ENCODE measurements around the gene GLO1. TPM values are rescaled to one million over a fixed set of nuclear protein-coding genes. Genes with fewer than 3 reads are reported as not detected.

GLO1 gene
- total and polyA plus RNA-seq, 2 donors (not counting 1 experiment from before 2014, with no cell fraction given), result 18.5 to 31.6 TPM

- peak overlapping the region; percentile 6 for H3K9ac ChIP-seq (ENCODE audit: low read length)
- Mint-ChIP-seq H3K4me1 (peaks cover 54% of the 10 kb centered on the region), H3K27me3 (no peaks in the 10 kb centered on the region), H3K9me3 (ENCODE audit: insufficient read depth) (peaks cover 2% of the 10 kb centered on the region), H3K4me3 (peak overlapping the region; percentile 54), H3K27ac (peak overlapping the region; percentile 59)
- peaks cover 0 to 7% (median 4%) of the 10 kb centered on the region in 3 donors for H3K9me3 ChIP-seq (ENCODE audit: control extremely low read depth in 1 of 3, control insufficient read depth in 2 of 3, insufficient read depth in 1 of 3, low read length in 2 of 3)
- DNase-seq (peak; percentile 48), ATAC-seq (ENCODE audit: low read depth) (peak; percentile 23)
- H3K4me2 ChIP-seq (replicated peaks; ENCODE audit: low read depth, low read length, poor library complexity, severe bottlenecking), result peak overlapping the region; percentile 50
- CTCF ChIA-PET, result interaction anchor here (0.5 to 1.8 kb wide), 5 partner anchors 11 to 1348 kb away, joined by 3 to 5 read pairs (median 4); no protein-coding TSS in a partner anchor
- WGBS (ENCODE audit: insufficient coverage), result 100% methylated on average over 1 of the region's 9 CpGs
- H3K27me3 ChIP-seq (replicated peaks in 1 of 4; ENCODE audit: control extremely low read depth in 1 of 4, control insufficient read depth in 3 of 4, insufficient read depth in 4 of 4, low read length in 3 of 4), result no peaks in the 10 kb centered on the region
- no peak overlapping the region for H3K4me3 ChIP-seq (ENCODE audit: control extremely low read depth in 1 of 5, extremely low read depth in 1 of 5, insufficient read depth in 1 of 5, low read depth in 2 of 5, low read length in 4 of 5)
- no peaks in the 10 kb centered on the region for H3K79me2 ChIP-seq (ENCODE audit: control insufficient read depth, insufficient read depth, low read length)
- intact Hi-C loops (cut with micrococcal nuclease), result loop anchor here (2.0 to 10.0 kb wide), 3 partner anchors 36 to 1349 kb away; partner anchors contain the start of gene BTBD9
- peak overlapping the region; percentile 15 to 49 for H3K27ac ChIP-seq (ENCODE audit: low read length in 2 of 2)
- no peaks in the 10 kb centered on the region for H4K20me1 ChIP-seq (ENCODE audit: control insufficient read depth, insufficient read depth, low read length, poor library complexity, severe bottlenecking)
- TF ChIP-seq, protein P1, sequence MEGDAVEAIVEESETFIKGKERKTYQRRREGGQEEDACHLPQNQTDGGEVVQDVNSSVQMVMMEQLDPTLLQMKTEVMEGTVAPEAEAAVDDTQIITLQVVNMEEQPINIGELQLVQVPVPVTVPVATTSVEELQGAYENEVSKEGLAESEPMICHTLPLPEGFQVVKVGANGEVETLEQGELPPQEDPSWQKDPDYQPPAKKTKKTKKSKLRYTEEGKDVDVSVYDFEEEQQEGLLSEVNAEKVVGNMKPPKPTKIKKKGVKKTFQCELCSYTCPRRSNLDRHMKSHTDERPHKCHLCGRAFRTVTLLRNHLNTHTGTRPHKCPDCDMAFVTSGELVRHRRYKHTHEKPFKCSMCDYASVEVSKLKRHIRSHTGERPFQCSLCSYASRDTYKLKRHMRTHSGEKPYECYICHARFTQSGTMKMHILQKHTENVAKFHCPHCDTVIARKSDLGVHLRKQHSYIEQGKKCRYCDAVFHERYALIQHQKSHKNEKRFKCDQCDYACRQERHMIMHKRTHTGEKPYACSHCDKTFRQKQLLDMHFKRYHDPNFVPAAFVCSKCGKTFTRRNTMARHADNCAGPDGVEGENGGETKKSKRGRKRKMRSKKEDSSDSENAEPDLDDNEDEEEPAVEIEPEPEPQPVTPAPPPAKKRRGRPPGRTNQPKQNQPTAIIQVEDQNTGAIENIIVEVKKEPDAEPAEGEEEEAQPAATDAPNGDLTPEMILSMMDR (IDR thresholded peaks at IDR 0.05), result no peak
- TF ChIP-seq EZH2 (IDR thresholded peaks at IDR 0.05; ENCODE audit: borderline replicate concordance, insufficient read depth, low read depth, low read length, poor library complexity, severe bottlenecking), result no peak
- H2AFZ ChIP-seq (ENCODE audit: insufficient read depth, low read depth, low read length, poor library complexity, severe bottlenecking), result peak overlapping the region; percentile 53
- H3K36me3 ChIP-seq (replicated peaks in 1 of 2; ENCODE audit: control extremely low read depth in 1 of 2, control insufficient read depth in 1 of 2, extremely low read depth in 1 of 2, insufficient read depth in 2 of 2, low read length in 1 of 2), result peaks cover 0 to 7% of the 10 kb centered on the region in 2 experiments
- H3K4me1 ChIP-seq (ENCODE audit: control insufficient read depth in 2 of 2, insufficient read depth in 2 of 2, low read length in 2 of 2), result peaks cover 43 to 49% of the 10 kb centered on the region in 2 donors
- POLR2A ChIA-PET, result no interaction called here
These were observed 29.4 kb downstream of the GLO1 start for GRCh38 chr6:38673397-38674165.

Data from B cell (primary cell).